ENCODE data around the gene SEL1L3. TPM values are rescaled to one million over a fixed set of nuclear protein-coding genes. Genes with fewer than 3 reads are reported as not detected.

The SEL1L3 gene
- total RNA-seq, 1 experiment from 2014 or later: 48.3 TPM

DNA sequence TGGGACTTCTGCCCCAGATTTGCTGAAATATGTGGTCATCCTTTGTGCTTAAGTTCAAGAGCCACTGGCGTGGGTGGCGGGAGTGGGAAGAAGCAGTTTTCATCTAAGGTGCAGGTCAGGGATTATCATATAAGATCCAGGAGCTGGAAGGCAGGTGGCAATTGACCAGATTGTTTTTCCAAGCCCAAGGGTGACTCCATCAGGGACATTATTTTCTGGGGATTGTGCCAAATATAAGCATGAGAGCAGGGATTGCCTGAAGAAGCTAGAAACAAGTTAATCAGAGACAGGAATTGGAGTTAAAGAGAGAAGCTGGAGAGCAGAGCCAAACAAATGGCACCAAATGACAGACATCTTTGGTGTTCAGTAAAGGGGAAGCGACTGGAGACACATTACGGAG is 19.4 kb upstream of the SEL1L3 start:
- no peak overlapping the region for H3K9ac ChIP-seq (ENCODE audit: extremely low read depth, insufficient read length, low read length)
- no peak overlapping the region for H3K4ac ChIP-seq (ENCODE audit: low read depth, low read length)
- no peaks in the 10 kb centered on the region for H3K9me3 ChIP-seq (ENCODE audit: control insufficient read depth, low read depth, low read length)
- H4K5ac ChIP-seq (ENCODE audit: insufficient read length, low read depth, low read length): no peak overlapping the region
- no peak overlapping the region for H3K27ac ChIP-seq (ENCODE audit: insufficient read length, low read depth, low read length)
- Mint-ChIP-seq H3K27ac (no peak overlapping the region), H3K27me3 (ENCODE audit: low read depth) (peaks cover 4% of the 10 kb centered on the region; the same call in 1 of the 2 replicates), H3K4me1 (peaks cover 3 to 10% of the 10 kb centered on the region in 2 experiments), H3K9me3 (no peaks in the 10 kb centered on the region; a peak in 1 of 5 replicates), H3K4me3 (no peak overlapping the region), H3K36me3 (ENCODE audit: insufficient read depth in 1 of 3, low read depth in 3 of 3) (no peaks in the 10 kb centered on the region)
- TF ChIP-seq CTCF (conservative IDR thresholded peaks at IDR 0.05): no peak
- no peak overlapping the region for H3K56ac ChIP-seq (ENCODE audit: insufficient read length, low read depth, low read length)
- no peaks in the 10 kb centered on the region for H3K79me1 ChIP-seq (ENCODE audit: insufficient read depth, low read depth, low read length, poor library complexity, severe bottlenecking)
- no peak overlapping the region for H2AFZ ChIP-seq (ENCODE audit: low read length)
- H4K20me1 ChIP-seq (ENCODE audit: control insufficient read depth, insufficient read depth, insufficient read length): no peaks in the 10 kb centered on the region
- H2BK15ac ChIP-seq (ENCODE audit: low read depth, low read length): no peak overlapping the region
- H2BK20ac ChIP-seq (ENCODE audit: low read depth, low read length, poor library complexity, severe bottlenecking): no peak overlapping the region
- no CpG with 5 or more reads among the region's 4 CpGs for WGBS (ENCODE audit: extremely low coverage, insufficient read length, low lambda C conversion rate)
- no peak overlapping the region for H3K23ac ChIP-seq (ENCODE audit: insufficient read length, low read depth, low read length)
- no peaks in the 10 kb centered on the region for H3K23me2 ChIP-seq (ENCODE audit: insufficient read length, low read depth, low read length, poor library complexity, severe bottlenecking)
- H3K27me3 ChIP-seq (ENCODE audit: insufficient read depth, low read length): no peaks in the 10 kb centered on the region
- no peak overlapping the region for H3T11ph ChIP-seq (ENCODE audit: low read length)
- H2BK120ac ChIP-seq (ENCODE audit: low read depth, low read length, poor library complexity, severe bottlenecking): no peak overlapping the region
- H3K4me2 ChIP-seq (ENCODE audit: insufficient read depth, insufficient read length, low read length): no peak overlapping the region
- no peak overlapping the region for H2AK5ac ChIP-seq (ENCODE audit: insufficient read length, low read length)
- no peak for DNase-seq
- H2BK12ac ChIP-seq (ENCODE audit: insufficient read length, low read depth, low read length): no peak overlapping the region
- H3K79me2 ChIP-seq (ENCODE audit: insufficient read depth, low read length): no peaks in the 10 kb centered on the region
- H3K18ac ChIP-seq (ENCODE audit: insufficient read length, low read depth, low read length): no peak overlapping the region
- no peak overlapping the region for H4K91ac ChIP-seq (ENCODE audit: insufficient read length, low read depth, low read length)
- H4K8ac ChIP-seq (replicated peaks; ENCODE audit: insufficient read length, low read depth, low read length): no peak overlapping the region
- H3K14ac ChIP-seq (ENCODE audit: insufficient read depth, low read length): no peak overlapping the region
- no peak overlapping the region for H2BK5ac ChIP-seq (ENCODE audit: insufficient read length, low read length)
- no peaks in the 10 kb centered on the region for H3K4me1 ChIP-seq (ENCODE audit: insufficient read depth, low read length)

Data from H9 (cell line).